GM12878 (cell line): ENCODE data around the gene TBC1D28. TPM values are rescaled to one million over a fixed set of nuclear protein-coding genes. Genes with fewer than 3 reads are reported as not detected.
"Not testable (repeated sequence)": the region's sequence is repeated elsewhere in the genome, so short reads cannot be mapped to it uniquely, and the experiment has no call there.

Experiments used
- ATAC-seq: fragments of 200-7000 bp; cut with Tn5 transposase; 3 replicates; pipeline ENCODE4 v1.9.1; 2020; ENCODE audit warnings: mild to moderate bottlenecking, moderate library complexity
- BruUV-seq: library from RNA; stranded (reverse); fragments of 400-500 nt; replicated peaks from 2 replicates; lab custom pipeline; 2021; lab: Mats Ljungman, UMichigan
- CTCF ChIA-PET: fragments of 300-600 bp; sonication (Branson Sonifier 250); formaldehyde crosslinking; extraction: SDS; loops from one replicate; lab custom pipeline; 2021; ENCODE audit warnings: inconsistent platforms; lab: Yijun Ruan, JAX
- POLR2A ChIA-PET: fragments of 350-600 bp; formaldehyde crosslinking; extraction: SDS; loops from one replicate; lab custom pipeline; 2021; ENCODE audit warnings: inconsistent platforms; lab: Charles Lee
- RAD21 ChIA-PET: fragments of 300-600 bp; sonication (Branson Sonifier 250); formaldehyde crosslinking; loops from one replicate; lab custom pipeline; 2023; ENCODE audit warnings: antibody characterized with exemption; ENCODE audit not compliant: unreplicated experiment; lab: Charles Lee
- SMC1A ChIA-PET: fragments of 300-600 bp; sonication (Branson Sonifier 250); formaldehyde crosslinking; loops from one replicate; lab custom pipeline; 2023; ENCODE audit not compliant: unreplicated experiment, uncharacterized antibody; lab: Charles Lee
- DNase-seq: peaks from one replicate; pipeline ENCODE4 v3.0.0-alpha.2; 2011; ENCODE audit warnings: low read depth, low spot score
- FAIRE-seq: peaks from 3 replicates; lab custom pipeline; 2011; peaks lifted over from hg19 to GRCh38; lab: Jason Lieb, UNC
- H2AFZ ChIP-seq: 2 replicates; pipeline ENCODE4 v1.6.0; 2011; ENCODE audit warnings: low read depth, low read length, control low read depth; ENCODE audit not compliant: control insufficient read depth
- H3K27ac ChIP-seq: 2 replicates; pipeline ENCODE4 v1.5.1; 2011; ENCODE audit warnings: control low read depth; ENCODE audit not compliant: control insufficient read depth, insufficient read depth
- H3K27me3 ChIP-seq, 2 experiments: replicated peaks in 1 of 2; 2 replicates each; pipeline versions ENCODE4 v1.6.0 to v1.6.1; 2011; ENCODE audit warnings: low read length in 1 of 2; ENCODE audit not compliant: control insufficient read depth in 2 of 2, insufficient read depth in 2 of 2
- H3K36me3 ChIP-seq, 2 experiments: 2 replicates each; pipeline ENCODE4 v1.5.1; 2011; ENCODE audit warnings: low read length in 1 of 2; ENCODE audit not compliant: control insufficient read depth in 2 of 2, insufficient read depth in 2 of 2
- H3K4me1 ChIP-seq: 2 replicates; pipeline ENCODE4 v1.6.1; 2011; ENCODE audit warnings: mild to moderate bottlenecking, low read length, moderate library complexity, mixed read lengths; ENCODE audit not compliant: control insufficient read depth, insufficient read depth
- H3K4me2 ChIP-seq: 2 replicates; pipeline ENCODE4 v1.6.0; 2011; ENCODE audit warnings: control low read depth; ENCODE audit not compliant: control insufficient read depth, insufficient read depth
- H3K4me3 ChIP-seq: fragments of 200-600 bp; sonication (generic); 2 replicates; pipeline ENCODE4 v1.5.1; 2016
- H3K79me2 ChIP-seq: 2 replicates; pipeline ENCODE4 v1.6.0; 2011; ENCODE audit warnings: low read length; ENCODE audit not compliant: control insufficient read depth, insufficient read depth
- H3K9ac ChIP-seq: 2 replicates; pipeline ENCODE4 v1.8.0; 2011; ENCODE audit warnings: low read length, control low read depth, mixed read lengths; ENCODE audit not compliant: control insufficient read depth, insufficient read depth
- H3K9me3 ChIP-seq: replicated peaks from 3 replicates; pipeline ENCODE4 v1.5.1; 2011; ENCODE audit warnings: mild to moderate bottlenecking, low read length; ENCODE audit not compliant: control insufficient read depth, insufficient read depth
- H4K20me1 ChIP-seq: 2 replicates; pipeline ENCODE4 v1.6.0; 2011; ENCODE audit not compliant: control insufficient read depth, insufficient read depth
- WGBS: methylation state at CpG from one replicate; pipeline ENCODE4 v1.1.6; 2016; ENCODE audit warnings: low lambda C conversion rate; ENCODE audit not compliant: insufficient replicate concordance, insufficient coverage; ENCODE audit errors: missing lambda C conversion rate; 5-methylcytosine and 5-hydroxymethylcytosine counted together
- in situ Hi-C: fragments of 300-500 bp; cut with MboI; formaldehyde crosslinking; loops from 9 replicates; pipeline ENCODE4 v1.14.3; 2018; ENCODE audit warnings: mixed read lengths
- intact Hi-C: fragments of 100-400 bp; cut with micrococcal nuclease; formaldehyde crosslinking; loops from one replicate; pipeline ENCODE4 v1.14.2; 2022; ENCODE audit not compliant: unreplicated experiment
- polyA plus RNA-seq, 11 experiments: library from polyadenylated mRNA; depleted of rRNA in 4 of 11; unstranded in 6 of 11; stranded (reverse) in 5 of 11; fragments of >200 nt; fragmentation: Nextera tagmentation in 4 of 11; fragmentation: Illumina TruSeq in 1 of 11; extraction: Ambion mirVana in 4 of 11; extraction: Trizol in 1 of 11; gene quantifications; 1 replicate in 1 of 11; 2 replicates in 10 of 11; pipeline versions ENCODE4 v1.2.1 to v1.2.3, GENCODE V29; 2011 to 2016; ENCODE audit warnings: inconsistent platforms in 2 of 11, missing spikeins in 2 of 11, low read depth in 1 of 11
- total RNA-seq, 4 experiments: library from RNA; depleted of rRNA in 3 of 4; stranded (reverse); fragments of >200 nt in 3 of 4; fragmentation: Illumina TruSeq in 1 of 4; extraction: Trizol in 1 of 4; gene quantifications; 2 replicates each; pipeline versions ENCODE4 v1.2.1 to v1.2.3, GENCODE V29; 2013 to 2021

TBC1D28 gene
- total and polyA plus RNA-seq, 10 of the 15 experiments (the other 5 are each of a cell fraction or from before 2014, with no cell fraction given) = not detected

- DNase-seq, H2AFZ ChIP-seq, RAD21 ChIA-PET, H3K4me3 ChIP-seq, H3K79me2 ChIP-seq, BruUV-seq, intact Hi-C loops, CTCF ChIA-PET, H3K9ac ChIP-seq, POLR2A ChIA-PET, SMC1A ChIA-PET, H4K20me1 ChIP-seq, H3K27ac ChIP-seq, H3K4me1 ChIP-seq, in situ Hi-C loops, ATAC-seq, H3K4me2 ChIP-seq, H3K9me3 ChIP-seq, H3K27me3 ChIP-seq, H3K36me3 ChIP-seq, FAIRE-seq: not testable (repeated sequence)
- 94% methylated on average over 11 of the region's 102 CpGs for WGBS
Observed at GRCh38 chr17:18672395-18673227, 28.4 kb upstream of the TBC1D28 start.

GRCh38 chr17:18668625-18669024 lies 24.4 kb upstream of the TBC1D28 start:
- in situ Hi-C loops, FAIRE-seq: not testable (repeated sequence)

GRCh38 chr17:18667535-18667934 lies 23.3 kb upstream of the TBC1D28 start:
- H3K27ac ChIP-seq, H4K20me1 ChIP-seq, H2AFZ ChIP-seq, POLR2A ChIA-PET, BruUV-seq, H3K27me3 ChIP-seq, H3K36me3 ChIP-seq, H3K79me2 ChIP-seq, SMC1A ChIA-PET, H3K9ac ChIP-seq, CTCF ChIA-PET, H3K4me1 ChIP-seq, DNase-seq, H3K4me2 ChIP-seq, FAIRE-seq, intact Hi-C loops, ATAC-seq, H3K4me3 ChIP-seq, in situ Hi-C loops, RAD21 ChIA-PET, H3K9me3 ChIP-seq: not testable (repeated sequence)
- WGBS = 89% methylated on average over 2 of the region's 3 CpGs

More at GRCh38 chr17:18668625-18669024, 24.4 kb upstream of the TBC1D28 start:
- H2AFZ ChIP-seq, H3K4me1 ChIP-seq, RAD21 ChIA-PET, CTCF ChIA-PET, H3K27me3 ChIP-seq, ATAC-seq, H3K9me3 ChIP-seq, H3K27ac ChIP-seq, H4K20me1 ChIP-seq, SMC1A ChIA-PET, H3K9ac ChIP-seq, DNase-seq, BruUV-seq, H3K4me3 ChIP-seq, POLR2A ChIA-PET, intact Hi-C loops, H3K4me2 ChIP-seq, H3K36me3 ChIP-seq, H3K79me2 ChIP-seq: not testable (repeated sequence)
- no CpG with 5 or more reads among the region's 1 CpG for WGBS

GRCh38 chr17:18666326-18666725 lies 22.1 kb upstream of the TBC1D28 start:
- 81% methylated on average over 2 of the region's 2 CpGs for WGBS
- intact Hi-C loops, H3K9me3 ChIP-seq, H2AFZ ChIP-seq, CTCF ChIA-PET, H3K4me3 ChIP-seq, H3K4me2 ChIP-seq, FAIRE-seq, BruUV-seq, H3K4me1 ChIP-seq, POLR2A ChIA-PET, H3K9ac ChIP-seq, H4K20me1 ChIP-seq, H3K36me3 ChIP-seq, RAD21 ChIA-PET, H3K27me3 ChIP-seq, in situ Hi-C loops, H3K79me2 ChIP-seq, SMC1A ChIA-PET, H3K27ac ChIP-seq, DNase-seq, ATAC-seq: not testable (repeated sequence)
